Activated CD8-positive, alpha-beta memory T cell treated with anti-CD3 and anti-CD28 coated beads, Interleukin-2, amount 50 U/mL, for 4 hours (primary cell): Measurements from ENCODE around the gene RBMY1B.
"Not testable (repeated sequence)": the region's sequence is repeated elsewhere in the genome, so short reads cannot be mapped to it uniquely, and the experiment has no call there.

ENCODE experiments used
- DNase-seq: peaks from one replicate; pipeline ENCODE4 v3.0.0-alpha.2; 2020

The RBMY1B gene

GRCh38 chrY:21511038-21511437, at the start of gene RBMY1B:
RBMY1B (plus strand) TSS chrY:21511338; CDS start chrY:21513351, 2,013 bp downstream.
- not testable (repeated sequence) for DNase-seq

GRCh38 chrY:21462915-21463314, 48.2 kb upstream of the RBMY1B start:
- DNase-seq, result not testable (repeated sequence)

- no peak for DNase-seq
These were observed 28.2 kb upstream of the RBMY1B start for GRCh38 chrY:21482967-21483366.

DNA sequence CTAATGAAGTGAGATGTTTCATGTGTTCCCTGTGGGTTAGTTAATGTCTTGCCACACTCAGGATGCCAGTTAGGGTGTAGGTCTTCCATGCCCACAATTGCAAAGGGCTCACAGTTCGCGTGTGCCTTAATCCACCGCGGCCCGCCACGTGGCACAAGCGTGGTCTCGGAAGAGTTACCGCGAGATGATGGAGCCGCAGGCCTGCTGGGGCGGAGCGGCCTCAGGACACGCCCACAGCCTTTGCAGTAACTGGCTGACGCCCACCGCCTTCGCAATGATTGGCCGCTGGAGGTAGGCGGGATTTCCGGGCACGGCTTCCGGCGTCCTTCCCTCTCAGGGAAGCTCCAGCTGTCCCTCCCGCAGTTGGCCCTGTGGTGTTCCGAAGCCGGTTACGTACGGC, 23.4 kb downstream of the RBMY1B start, which contains the start of gene RBMY1A1:
Gene RBMY1A1 (plus strand): TSS at position 301 of the 400 bp plus-strand sequence. CDS start 2,013 bp downstream, outside the sequence.
- not testable (repeated sequence) for DNase-seq

DNA sequence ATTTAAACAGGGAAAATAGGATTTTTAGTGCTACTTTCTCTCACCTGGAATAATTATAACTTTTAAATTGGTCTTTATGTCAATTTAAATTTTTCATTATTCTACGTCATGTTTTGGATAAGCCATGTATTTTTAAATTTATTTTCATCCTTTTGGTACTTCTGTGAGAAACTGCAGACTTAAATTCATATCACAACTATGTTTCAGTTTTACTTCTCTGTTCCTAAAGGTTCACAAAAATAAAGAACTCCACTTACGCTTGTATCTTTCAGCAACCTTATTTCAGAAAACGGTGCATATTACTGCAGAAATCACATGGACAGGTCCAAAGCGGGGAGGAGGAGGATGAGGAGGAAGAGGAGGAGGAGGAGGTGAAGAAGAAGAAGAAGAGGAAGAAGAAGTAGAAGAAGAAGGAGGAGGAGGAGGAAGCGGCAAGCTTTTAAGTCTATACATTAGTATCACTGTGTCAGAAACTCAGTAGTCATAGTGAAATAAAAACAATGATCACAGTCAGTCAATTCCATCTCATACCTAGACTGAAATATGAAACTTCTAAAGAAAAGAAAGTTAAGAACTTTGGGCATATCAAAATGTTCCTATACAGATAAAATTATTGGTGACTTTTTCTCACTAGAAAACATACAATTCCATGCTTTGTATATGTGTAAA, 48.3 kb downstream of the RBMY1B start:
- not testable (repeated sequence) for DNase-seq
